CD4-positive, alpha-beta T cell treated with Interleukin-12 subunit alpha and Interleukin-12 subunit beta, for 1 hour (primary cell): ENCODE measurements around the gene KRT20.
"Not testable (repeated sequence)": the region's sequence is repeated elsewhere in the genome, so short reads cannot be mapped to it uniquely, and the experiment has no call there.

Source experiments
- DNase-seq: peaks from one replicate; pipeline ENCODE4 v3.0.0-alpha.2; 2020

KRT20 gene

DNA sequence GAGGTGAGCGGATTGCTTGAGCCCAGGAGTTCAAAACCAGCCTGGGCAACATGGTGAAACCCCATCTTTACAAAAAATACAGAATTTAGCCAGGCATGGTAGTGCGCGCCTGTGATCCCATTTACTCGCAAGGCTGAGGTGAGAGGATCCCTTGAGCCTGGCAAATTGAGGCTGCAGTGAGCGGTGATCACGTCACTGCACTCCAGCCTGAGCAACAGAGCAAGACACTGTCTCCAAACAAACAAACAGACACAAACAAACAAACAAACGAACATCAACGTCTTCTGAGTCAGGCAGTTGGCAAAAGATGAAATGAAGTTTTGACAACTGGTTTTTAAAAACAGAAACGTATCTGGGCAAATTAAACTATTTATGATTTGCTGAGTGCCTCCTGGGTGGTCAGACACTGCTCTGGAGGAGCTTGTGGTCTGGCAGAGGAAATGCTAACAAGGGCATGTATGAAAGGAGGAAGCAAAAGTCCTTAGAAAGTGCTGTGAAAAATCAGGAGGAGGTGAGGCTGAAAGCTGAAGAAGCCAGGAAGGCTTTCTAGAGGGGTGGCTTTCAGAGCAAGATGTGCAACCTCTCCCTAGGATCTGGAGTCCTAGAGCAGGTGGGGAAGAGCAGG is 10.2 kb upstream of the KRT20 start:
- DNase-seq = no peak

DNA sequence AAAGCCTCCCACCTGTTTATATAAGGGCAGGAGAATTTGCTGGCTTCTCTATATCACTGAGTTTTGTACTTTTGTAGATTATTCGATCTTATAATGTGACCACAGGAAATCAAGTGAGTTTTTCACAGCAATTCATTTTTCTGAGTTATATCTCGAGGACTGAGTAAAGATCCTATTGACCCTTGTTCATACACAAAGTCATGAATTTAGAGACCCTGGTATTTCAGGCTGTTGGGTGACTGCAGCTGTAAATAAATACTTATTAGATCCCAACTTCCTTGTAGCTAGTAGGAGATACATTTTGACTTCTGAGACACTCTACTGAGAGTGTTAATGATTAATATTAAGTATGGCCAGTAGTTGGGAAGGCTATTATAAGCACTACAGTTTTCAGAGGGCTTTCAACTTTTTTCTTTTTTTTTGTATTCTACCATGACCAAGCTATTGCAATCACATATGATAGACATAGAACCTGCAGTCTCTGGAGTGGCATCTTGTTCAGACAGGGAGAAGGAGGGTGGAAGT is 3.2 kb upstream of the KRT20 start:
- no peak for DNase-seq

DNA sequence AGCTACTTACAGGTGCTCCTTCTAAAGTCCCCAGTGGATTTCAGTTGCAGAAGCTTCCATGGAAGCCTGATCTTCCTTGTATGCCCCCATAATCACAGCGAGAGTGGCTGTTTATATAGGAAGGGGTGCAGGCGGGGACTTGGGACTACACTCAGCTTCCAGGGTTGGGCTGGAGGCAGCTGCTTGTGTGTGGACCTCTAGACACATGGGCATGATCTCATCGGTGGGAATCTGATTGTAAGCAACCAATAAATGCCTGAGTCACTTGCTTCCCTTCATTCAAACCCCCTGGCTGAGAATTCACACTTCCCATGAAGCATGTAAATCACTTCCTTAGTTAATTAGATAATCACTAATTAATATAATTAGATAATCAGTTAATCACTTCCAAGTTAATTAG is 1.0 kb upstream of the KRT20 start:
- DNase-seq = no peak

DNA sequence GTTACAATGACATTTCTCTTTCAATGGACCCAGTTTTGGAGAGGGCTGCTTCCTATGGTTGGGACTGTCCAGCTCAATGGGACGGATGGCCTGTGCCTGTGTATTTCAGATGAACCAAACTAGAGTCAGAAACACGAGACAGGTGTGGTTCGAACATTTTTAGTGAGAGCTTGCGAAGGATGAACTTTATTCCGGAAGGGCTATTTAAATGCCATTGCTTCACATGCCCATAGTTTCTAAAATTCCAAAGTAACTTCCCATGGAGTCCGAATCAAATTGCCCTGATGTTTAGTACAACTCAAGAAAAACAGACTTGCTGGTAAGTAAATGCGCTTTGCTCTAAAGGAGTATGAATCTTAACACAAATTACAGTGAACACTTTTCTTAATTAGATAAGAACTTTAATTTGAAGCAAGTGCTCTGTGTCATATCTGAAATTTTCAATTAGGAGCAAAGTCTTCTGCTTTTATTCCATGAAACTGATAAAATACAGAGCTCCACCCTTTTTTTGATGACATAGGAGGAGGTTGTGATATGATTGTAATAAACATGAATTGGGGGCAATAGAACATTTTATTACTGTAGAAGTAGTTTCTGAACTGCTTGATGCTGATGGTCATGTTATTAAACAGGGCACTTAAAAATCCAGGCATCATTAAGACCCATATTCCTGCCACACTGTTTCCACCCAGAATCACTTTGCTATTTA is 1.3 kb downstream of the KRT20 start:
- DNase-seq = no peak

DNA sequence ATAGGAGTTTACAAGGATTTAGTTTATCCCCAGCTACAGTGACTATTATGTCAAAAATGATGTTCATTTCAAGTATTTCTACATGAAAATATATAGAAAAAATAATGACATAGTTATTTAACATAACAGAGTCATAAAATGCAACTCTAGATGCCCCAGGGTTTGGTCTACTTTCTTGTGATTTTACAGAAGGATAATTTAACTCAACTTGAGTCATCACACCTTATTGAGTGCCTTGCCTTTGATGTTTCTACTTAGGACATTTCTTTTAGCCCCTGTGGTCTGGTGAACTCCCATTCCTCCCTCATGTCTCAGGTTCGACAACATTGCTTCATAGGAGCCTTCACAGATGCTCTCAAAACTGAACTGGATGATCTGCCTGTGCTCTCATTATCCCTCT is 2.0 kb downstream of the KRT20 start:
- no peak for DNase-seq

DNA sequence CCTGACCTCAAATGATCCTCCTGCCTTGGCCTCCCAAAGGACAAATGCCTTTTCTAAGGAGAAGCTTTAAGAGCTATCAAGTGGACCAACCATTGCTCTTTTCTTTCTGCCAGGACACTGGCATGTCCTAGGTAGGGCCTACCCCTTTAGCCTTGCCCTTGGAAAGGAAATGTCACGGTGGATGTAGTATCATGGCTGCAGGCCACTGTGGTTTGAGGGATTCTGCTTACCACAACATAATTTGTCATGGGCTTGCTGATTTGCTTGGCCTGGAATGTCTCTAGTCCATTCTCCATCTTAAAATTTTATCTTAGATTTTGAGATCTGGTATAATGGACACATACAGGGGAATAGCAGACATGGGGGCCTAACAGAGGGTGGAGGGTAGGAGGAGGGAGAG is 6.0 kb downstream of the KRT20 start:
- DNase-seq = no peak

DNA sequence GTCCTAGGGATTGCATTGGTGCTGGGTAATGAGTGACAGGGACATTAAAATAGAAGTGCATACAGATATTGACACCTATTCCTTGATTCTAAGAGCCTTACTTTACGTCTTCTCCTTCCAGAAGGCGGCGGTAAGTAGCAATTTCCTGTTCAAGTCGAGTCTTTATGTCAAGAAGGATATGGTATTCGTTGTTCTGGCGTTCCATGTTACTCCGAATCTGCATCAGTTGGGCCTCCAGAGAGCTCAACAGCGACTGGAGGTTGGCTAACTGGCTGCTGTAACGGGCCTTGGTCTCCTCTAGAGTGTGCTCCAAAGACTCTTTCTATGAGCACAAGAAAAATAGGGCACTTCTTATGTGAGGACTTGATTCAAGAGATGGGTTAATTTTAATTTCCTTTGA is 7.0 kb downstream of the KRT20 start:
- DNase-seq = no peak

DNA sequence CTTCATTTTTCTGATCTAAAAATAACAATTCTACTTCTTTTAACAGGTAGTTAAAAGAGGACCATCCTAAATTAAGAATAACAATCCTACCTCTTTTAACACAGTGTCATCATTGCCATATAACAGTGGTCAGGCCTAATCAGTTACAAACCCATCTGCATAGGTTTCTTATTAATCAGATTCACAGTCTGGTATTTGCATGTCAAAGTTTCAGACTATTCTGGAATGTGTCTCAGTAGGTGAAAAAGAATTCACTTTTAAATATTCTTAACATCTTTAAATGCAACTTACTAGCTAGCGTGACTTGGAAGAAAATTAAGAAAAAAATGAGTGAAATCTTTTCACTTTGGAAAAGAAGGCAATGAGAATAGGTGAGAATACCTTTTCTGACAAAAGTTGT is 11.2 kb downstream of the KRT20 start:
- DNase-seq = no peak

DNA sequence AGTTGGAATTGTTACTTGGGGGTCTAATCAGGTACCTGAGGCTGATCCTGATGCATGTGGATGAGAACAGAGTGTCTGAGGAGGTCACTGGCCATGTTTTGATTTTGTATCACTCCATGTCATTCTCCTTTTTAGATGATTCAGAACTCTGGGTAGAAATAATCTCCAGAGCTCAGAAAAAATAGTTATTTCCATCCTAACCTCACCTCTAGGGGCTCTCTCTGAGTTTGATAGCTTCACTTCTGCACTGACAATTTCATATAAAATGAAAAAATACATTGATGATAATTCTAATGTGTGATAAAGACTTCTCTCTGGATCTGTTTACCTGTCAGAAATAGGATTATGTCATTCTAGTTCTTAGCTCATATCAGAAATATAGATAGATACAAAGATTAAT is 11.8 kb downstream of the KRT20 start:
- DNase-seq = no peak

DNA sequence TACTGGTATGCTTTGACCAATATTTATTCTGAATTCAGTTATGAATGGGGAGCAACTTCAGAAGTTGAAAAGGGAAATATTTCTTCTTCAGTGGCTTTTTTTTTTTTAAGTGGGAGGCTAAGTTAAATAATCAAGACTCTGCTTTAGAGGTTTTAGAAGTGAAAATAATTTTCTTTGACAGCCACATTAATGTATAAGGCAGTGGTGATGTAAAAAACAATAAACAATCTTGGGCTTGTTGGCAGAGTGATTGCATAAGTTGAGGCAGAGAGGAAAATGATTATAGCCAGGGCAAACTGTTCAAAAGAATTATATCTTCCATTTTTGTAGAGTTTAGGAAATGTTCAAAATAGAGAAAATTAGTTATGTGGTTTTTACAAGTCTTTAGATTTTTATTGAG is 12.6 kb downstream of the KRT20 start:
- no peak for DNase-seq

DNA sequence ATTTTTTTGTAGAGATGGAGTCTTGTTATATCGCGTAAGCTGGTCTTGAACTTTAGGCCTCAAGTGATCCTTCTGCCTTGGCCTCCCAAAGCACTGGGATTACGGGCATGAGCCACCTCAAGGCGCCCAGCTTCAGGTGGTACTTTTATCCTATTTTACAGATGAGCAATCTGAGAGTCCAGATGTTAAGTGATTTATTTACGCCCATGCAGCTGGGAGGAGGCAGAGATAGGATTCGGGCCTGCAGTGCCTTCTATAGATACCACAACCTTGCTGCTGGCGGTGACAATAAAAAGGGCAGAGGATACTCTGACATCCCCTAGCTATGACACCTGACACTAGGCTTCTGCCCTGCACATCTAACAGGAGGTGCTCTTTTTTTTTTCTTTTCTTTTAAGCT is 13.7 kb downstream of the KRT20 start:
- no peak for DNase-seq

DNA sequence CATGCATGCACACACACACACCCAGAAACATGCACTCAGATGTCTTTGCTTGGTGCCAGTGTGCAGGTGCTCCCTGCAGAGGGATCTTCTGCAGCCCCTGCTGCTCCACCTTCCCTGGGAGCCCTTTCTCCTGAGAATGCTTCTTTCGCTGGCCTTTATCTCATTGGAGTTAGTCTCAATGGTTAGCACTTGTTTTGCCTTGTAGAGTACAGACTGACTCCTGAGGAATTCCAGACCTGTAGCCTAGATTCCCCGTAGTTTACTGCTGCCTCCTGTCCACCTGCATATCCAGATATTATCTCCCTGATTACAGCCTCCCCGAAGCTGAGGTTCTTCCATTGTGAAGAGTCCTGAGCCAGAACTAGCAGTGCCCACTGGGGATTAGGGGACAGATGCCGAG is 14.9 kb downstream of the KRT20 start:
- DNase-seq = no peak

DNA sequence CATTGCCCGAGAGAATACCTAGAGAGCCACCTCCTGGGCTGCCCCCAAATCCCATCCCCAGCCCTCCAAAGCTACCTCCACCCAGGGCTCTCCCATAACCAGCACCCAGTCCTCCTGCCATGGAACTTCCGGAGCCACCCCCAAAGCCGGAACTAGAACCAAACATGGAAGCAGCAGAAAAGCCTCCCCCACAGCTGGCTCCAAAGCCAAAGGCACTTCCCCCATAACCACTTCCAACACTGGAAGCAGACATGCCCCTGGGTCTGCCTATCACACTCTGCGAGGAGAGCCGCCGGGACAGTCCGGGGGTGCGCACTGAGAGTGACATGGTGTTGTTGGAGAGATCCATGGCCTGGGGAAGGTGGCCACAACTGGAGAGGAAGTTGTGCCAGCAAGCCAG is 18.2 kb downstream of the KRT20 start, which contains the start of gene KRT12:
Gene KRT12, minus strand, starts transcription at position 386 of the 400 bp plus-strand sequence. Its CDS starts 37 bp downstream, at position 349.
- no peak for DNase-seq

DNA sequence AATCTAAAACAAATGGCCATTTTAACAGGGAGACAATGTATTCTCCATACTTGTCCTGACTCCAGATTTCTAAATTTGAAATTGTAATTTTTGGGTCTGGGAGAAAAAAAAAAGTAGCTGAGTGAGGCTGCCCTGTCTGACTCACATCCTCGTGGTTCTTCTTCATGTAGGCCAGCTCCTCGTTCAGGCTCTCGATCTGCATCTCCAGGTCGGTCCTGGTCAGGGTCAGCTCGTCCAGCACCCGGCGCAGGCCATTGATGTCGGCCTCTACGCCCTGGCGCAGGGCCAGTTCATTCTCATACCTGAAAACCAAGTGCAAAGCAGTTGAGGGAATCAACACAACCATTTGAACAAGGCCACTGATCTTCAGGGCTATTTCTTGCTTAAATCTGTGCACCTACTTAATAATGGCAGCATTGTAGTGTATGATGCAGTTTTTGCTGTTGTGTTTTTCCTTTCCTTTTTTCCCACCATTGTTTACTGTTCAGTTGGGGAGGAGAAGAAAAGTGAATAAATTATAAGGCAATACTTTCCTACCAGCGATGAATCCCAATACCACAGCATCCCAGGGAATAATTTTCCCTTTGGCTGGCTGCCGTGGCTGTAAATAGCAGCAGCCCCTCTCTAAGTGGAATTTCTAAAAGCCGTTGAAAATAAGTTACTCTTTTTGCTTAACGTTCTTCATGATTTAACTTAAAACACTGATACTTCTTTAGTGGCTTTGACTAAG is 20.2 kb downstream of the KRT20 start:
- DNase-seq = no peak

DNA sequence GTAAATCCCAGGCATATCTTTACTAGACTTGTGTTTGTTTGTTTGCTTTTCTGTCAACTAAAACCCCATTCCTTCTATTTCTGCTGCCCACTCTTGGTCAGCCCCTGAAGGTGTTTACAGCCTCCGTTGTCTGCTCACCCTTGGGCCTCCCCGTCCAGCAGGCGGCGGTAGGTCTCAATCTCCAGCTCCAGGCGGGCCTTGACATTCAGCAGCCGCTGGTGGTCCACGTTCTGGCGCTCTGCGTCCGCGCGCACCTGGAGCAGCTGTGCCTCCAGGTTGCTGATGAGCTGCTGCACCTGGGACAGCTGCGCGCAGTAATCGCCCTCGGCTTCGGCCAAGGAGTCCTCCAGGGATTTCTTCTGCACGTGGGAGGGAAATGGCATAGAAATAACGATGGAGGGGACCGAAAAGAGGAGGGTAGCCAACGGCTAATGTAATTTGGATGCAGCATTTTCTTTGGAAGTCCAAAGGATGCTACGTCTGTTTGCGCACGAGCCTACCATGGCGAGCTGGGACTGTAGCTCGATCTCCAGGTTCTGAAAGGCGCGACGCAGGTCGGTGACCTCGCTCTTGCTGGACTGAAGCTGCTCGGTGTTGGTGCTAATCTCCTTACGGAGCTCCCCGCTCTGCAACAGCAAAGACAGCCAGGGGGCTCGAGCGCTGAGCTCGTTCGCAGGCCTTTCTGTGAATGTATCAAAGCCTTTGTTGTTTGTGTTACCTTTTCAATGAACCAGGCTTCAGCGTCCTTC is 21.9 kb downstream of the KRT20 start:
- no peak for DNase-seq

DNA sequence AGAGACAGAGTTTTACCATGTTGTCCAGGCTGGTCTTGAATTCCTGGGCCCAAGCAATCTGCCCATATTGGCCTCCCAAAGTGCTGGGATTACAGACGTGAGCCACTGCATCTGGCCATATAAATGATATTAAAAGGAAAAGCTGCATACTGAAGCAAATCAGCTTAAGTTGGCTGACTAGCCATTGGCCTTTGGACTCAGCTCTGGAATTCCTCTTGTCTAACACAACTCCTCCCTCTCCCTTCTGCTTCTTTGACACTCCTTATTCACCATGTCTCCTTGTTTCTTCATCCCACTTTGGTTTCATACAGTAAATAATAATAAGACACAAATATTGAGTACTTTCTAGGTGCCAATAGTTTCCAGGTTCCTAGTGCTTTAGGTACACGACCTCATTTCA is 25.5 kb downstream of the KRT20 start:
- no peak for DNase-seq

DNA sequence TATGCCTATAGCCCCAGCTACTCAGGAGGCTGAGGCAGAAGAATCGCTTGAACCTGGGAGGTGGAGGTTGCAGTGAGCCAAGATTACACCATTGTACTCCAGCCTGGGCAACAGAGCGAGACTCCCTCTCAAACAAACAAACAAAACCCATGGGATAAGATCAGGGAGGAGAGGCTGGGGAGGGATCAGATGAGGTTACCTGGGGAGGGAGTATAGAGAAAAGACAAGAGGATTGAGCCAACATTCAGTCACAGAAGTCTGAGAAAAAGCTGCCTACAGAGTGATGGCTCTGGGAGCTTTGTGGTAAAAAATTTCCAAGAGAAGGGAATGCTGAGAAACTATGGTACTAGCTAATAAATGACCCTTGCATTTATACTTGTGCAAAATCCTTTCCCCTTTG is 26.4 kb downstream of the KRT20 start:
- not testable (repeated sequence) for DNase-seq

DNA sequence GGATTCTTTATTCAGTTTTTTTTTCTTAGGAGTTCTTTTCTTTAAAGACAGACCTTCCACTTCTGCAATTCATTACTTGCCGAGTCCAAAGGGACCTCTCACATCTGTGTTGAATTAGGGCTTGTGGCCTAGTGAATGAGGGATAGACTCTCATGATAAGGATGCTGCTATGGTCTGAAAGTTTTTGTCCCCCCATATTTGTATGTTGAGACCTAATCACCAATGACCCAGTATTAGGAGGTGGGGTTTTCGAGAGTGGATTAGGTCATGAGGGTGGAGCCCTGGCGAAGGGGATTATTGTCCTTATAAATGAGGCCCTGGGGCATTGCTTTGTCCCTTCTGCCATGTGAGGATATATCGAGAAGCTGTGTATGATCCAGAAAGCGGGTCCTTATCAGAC is 27.5 kb downstream of the KRT20 start:
- DNase-seq = no peak

DNA sequence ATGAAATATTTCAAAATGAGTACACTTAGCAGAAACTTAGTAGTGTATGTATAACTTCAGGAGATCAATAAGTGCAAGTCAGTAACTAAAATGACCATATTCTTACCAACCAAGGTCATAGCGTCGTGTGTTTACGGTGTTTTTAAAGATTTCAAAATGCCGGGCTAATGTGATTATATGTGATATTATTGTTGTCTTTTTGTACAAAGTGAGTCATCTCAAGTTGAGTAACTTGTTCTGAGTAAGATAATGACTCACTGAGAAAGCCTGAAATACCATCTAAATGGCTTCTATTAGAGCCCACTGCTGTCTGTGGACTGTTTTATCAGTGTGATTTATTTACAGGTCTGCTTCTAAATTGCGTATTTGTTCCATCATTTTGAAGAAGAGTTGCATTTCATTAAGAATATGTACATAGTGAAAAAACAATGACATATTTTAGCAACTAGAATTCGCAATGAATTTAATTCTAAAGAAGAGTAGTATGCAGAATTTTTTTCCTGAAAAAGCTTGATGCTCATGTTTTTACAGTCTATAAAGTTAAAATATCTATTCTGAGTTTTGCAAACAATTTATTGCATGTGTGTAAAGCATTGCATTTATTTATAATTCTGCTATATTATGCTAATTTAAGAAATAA is 30.7 kb downstream of the KRT20 start:
- no peak for DNase-seq

DNA sequence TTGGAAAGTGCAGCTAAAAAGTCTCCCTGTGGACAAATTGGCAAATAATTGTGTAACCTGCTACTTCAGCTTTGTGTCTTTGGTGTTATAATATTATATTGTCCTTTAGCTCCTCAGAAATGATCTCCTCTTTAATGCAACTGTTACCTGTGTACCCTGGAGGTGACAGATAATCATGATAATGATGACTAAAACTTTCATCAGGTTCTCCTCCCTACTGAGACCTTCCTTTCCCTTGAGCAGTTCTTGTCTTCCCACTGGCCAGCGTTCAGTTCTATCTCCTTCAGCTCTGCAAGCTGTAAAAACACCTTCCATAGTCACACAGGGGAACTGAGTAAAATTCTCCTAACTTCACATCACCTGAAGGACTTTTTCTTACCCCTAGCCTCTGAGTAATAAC is 32.7 kb downstream of the KRT20 start:
- no peak for DNase-seq

DNA sequence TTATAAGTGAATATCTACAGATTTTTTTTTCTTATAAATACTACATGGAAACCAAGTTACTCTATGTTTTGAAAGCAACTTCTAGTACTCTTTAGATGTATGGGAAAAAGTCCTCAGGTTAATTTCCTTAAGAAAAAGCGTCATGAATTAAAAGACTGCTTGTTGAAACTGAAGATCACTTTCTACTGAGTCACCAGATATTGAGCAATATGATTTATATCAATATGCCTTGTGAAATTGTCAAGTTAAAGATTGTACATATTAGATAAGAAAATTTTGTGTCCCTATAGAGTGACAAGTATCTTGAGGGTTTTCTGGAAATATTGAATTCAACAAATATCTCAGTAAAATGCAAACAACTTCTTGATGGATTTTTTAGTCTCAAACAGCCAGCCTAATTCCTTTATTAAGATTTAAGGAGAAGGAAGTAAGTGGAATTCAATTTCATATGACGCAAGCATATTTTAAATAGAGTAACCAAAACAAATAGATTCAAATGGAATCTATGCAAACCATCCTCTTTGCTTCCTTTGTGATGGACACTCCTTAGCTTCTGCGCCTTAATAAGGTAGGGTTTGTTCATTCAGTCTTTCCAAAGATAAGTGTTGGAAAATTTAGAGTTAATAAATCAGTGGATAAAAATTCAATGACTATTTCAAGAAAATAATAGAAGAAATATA is 34.6 kb downstream of the KRT20 start:
- no peak for DNase-seq

DNA sequence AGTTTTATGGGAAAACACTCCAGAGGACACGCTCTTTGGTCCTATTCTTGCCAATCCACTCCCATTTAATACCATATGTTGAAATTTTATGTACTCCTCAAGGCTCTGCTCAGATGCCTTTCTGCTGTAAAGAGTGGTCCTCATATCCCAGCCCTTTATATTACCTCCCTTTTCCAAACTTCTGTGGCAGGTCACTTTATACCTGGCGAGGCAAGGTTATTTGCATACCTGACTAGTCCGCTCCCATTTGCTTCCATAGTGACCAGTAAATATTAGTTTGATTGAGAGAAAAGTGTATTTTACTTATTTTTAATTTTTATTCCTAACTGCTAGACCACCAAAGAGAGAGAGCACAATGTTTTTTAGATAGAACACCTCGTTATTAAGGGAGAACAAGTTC is 35.3 kb downstream of the KRT20 start:
- DNase-seq = no peak
